GM21529 (cell line): ENCODE results near the gene SLC9A2.

Source experiments
- ATAC-seq: cut with Tn5 transposase; IDR thresholded peaks from one replicate; pipeline ENCODE4 v1.9.1; 2021; ENCODE audit not compliant: unreplicated experiment

SLC9A2 gene

GRCh38 chr2:102619414-102620319 is at the start of gene SLC9A2:
SLC9A2 (plus strand) TSS chr2:102619553; CDS start chr2:102619849, 296 bp downstream.
- ATAC-seq = no peak

- ATAC-seq = no peak
Measured at GRCh38 chr2:102575888-102576287, 43.5 kb upstream of the SLC9A2 start.

- no peak for ATAC-seq
Measured at GRCh38 chr2:102578376-102578775, 41.0 kb upstream of the SLC9A2 start.

GRCh38 chr2:102581911-102582310 is 37.4 kb upstream of the SLC9A2 start:
- ATAC-seq = no peak

- no peak for ATAC-seq
Measured at GRCh38 chr2:102582845-102583244, 36.5 kb upstream of the SLC9A2 start.

GRCh38 chr2:102585847-102586404 is 33.4 kb upstream of the SLC9A2 start:
- ATAC-seq = no peak

- no peak for ATAC-seq
Measured at GRCh38 chr2:102588213-102588939, 31.0 kb upstream of the SLC9A2 start.

- ATAC-seq = no peak
Measured at GRCh38 chr2:102589444-102589843, 29.9 kb upstream of the SLC9A2 start.

- ATAC-seq = no peak
Measured at GRCh38 chr2:102591491-102592045, 27.8 kb upstream of the SLC9A2 start.

GRCh38 chr2:102592601-102593000 is 26.8 kb upstream of the SLC9A2 start:
- ATAC-seq = no peak

- no peak for ATAC-seq
Measured at GRCh38 chr2:102593516-102593915, 25.8 kb upstream of the SLC9A2 start.

- no peak for ATAC-seq
Measured at GRCh38 chr2:102594445-102595016, 24.8 kb upstream of the SLC9A2 start.

- no peak for ATAC-seq
Measured at GRCh38 chr2:102597788-102598187, 21.6 kb upstream of the SLC9A2 start.

- no peak for ATAC-seq
Measured at GRCh38 chr2:102599486-102599885, 19.9 kb upstream of the SLC9A2 start.

- ATAC-seq = no peak
Measured at GRCh38 chr2:102601730-102602129, 17.6 kb upstream of the SLC9A2 start.

GRCh38 chr2:102603904-102604303 is 15.4 kb upstream of the SLC9A2 start:
- ATAC-seq = no peak

- ATAC-seq = no peak
Measured at GRCh38 chr2:102604769-102605168, 14.6 kb upstream of the SLC9A2 start.

- no peak for ATAC-seq
Measured at GRCh38 chr2:102606353-102606752, 13.0 kb upstream of the SLC9A2 start.

GRCh38 chr2:102615620-102616436 is 3.5 kb upstream of the SLC9A2 start:
- ATAC-seq = peak; percentile 85
